ENCODE results near the gene GAPDHS.

The GAPDHS gene

DNA sequence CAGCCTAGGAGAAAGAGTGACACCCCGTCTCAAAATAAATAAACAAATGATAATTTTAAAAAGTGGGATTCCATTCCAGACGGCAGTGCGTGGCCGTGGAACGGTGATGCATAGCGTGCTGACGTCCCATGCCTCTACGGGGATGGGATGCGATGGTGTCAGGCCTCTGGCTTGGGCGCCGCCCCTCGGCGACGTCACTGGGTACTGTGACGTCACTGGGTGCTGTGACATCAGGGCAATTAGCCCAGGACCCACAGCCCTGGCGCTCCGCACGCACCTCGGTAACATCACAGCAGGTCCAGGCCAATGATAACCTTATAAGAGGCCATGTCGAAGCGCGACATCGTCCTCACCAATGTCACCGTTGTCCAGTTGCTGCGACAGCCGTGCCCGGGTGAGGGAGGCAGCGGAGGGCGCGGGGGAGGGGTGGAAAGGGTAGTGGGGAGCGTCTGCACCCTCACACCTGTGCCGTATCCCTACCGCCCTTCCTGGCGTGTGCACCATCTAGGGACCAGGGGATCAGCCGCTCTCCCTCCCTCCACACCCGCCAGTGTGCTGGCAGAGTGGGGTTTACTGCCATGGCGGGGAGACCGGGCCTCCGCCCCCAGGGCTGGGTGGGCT, at the start of gene GAPDHS:
TSS of gene GAPDHS (plus strand) at position 256 of the 621 bp plus-strand sequence. CDS start at position 328, 72 bp downstream.
- no peak for DNase-seq (ENCODE audit: low read depth in 2 of 2)

DNA sequence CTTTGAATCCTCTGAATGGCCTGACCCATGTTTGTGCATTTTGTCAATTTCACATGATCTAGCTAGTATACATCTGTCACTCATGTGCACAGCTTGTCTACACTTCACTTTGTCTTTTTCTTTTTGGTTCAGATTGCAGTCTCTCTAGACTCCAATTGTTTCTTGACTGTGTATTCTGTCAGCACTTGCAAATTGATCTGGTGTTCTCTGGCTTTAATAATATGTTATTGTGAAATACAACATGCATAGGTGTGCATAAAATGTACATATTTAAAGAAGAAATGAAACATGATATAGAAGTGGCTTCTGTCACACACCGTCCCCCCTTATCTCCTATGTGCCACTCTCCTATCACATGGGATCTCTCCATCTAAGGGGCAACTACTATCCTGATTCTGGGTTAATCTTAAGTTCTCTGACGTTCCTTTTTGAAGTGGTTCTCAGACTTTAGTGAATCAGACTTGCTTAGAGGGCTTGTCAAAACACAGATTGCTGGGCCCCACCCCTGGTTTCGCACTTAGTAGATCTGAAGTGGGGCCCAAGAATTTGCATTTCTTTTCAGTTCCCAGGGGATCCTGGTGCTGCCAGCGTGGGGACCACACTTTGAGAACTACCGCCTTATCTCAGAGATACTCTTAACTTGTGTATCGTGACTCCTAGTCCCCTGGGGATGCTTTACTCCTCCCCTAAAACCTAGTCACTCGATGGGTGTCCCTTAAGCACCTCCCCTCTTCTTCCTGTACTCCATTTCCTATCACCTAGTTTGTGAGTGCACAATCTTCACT, 48.8 kb upstream of the GAPDHS start:
- DNase-seq (ENCODE audit: low read depth in 2 of 2) = no peak

DNA sequence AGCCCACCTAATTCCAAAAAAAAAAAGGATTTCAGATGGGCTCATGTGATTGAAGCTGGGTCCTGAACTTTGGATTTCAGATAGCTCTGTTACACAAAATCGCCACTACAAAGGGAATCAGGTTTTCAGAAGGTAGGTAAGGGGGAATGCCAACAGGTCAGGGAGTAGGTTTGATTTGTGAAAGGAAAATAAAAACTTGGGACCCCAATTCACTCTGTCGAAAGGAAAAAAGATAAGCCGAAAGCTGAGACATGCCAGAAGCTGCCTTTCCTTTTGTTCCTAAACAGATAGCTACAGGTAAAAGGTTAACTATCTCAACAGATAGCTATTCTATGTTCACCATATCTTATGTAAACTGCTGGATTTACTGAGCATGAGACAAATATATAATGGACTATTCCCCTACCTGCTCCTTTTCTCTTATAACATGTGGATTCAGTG, 47.0 kb upstream of the GAPDHS start:
- DNase-seq (ENCODE audit: low read depth in 2 of 2) = no peak

DNA sequence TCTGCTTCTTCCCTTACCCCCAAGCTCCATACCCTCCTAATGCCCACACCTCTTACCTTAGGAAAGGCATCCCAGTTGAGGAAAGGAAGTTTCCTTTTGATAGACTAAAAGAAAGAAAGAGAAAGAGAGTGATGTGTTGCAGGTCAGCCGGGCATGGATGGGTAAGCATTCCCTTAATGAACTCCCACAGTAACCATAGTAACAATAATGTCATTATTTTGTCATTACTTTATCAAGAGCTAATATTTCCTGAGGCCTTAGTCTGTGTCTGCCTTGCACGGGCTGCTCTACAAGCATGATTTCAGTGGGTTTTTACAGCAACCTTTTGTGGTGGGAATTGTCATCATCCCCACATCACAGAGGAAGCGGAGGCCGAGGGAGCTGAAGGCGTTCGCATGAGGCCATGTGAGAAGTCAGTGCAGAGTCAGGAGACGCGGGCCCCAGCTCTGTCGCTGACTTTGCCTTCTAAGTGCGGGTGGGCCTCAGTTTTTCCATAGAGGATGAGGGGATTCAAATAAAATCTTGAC, 45.5 kb upstream of the GAPDHS start:
- no peak for DNase-seq (ENCODE audit: low read depth in 2 of 2)

DNA sequence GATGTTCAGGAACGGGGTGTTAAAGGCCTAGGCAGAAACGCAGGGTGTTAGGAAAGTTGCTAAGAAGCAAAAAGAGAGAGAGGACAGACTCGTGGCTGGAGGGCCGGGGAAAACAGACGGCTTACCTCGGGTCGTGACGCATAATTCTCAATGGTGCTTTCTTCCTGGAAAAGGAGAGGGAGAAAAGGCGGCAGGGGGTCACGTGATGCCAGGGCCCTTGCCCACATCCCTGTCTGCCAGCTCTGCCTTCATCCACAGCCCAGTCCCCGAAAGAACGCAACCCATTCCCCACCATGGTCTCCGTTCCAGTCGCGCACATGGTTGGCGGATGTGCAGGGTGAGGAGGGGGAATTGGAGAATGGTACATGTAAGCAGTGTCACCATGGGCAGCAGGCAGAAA, 44.6 kb upstream of the GAPDHS start:
- no peak for DNase-seq (ENCODE audit: low read depth in 2 of 2)

DNA sequence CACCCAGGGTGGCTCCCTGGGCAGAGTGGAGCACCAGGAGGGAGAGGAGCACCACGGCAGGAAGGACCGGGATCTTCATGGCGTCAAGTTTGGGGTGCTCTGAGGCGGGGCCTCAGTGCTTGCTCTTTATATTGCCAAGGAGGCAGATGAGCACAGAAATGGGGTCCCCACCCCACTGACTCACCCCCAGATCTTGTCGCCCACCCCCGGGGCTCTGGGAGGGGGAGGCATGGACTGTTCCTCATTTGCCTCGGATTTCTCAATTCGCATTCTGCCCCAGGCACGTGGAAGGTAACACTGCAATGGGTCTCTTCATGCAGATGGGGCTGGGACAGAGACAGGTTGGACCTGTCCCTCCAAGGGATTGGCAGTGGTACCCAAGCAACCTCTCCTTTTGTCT, 42.9 kb upstream of the GAPDHS start, which contains the start of gene KRTDAP:
TSS of gene KRTDAP (minus strand) at position 101 of the 400 bp plus-strand sequence. CDS start at position 79, 22 bp downstream.
- DNase-seq (ENCODE audit: low read depth in 2 of 2) = no peak

DNA sequence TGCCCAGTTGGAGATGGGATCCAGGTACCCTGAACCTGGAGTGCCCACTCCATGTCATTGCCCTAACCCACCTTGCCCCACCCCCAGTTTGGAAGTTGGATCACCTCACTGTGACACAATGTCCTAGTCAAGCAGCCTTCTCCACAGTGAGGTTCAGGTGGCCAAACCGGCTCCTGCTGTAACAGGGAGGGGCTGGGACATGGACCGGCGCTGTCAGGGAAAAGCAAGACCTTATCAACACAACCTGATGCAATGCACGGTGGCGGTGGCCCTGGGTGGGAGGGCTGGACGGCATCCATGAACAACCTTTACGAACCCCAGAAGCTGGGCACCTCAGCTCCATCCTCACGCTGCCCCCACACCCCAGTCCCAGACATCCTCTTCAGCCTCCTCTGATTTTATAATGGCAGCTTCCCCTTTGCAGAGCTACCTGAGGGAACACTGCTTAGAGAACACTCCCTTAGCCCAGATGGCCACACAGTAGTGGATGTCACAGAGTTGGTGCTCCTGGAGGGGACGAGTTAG, 41.4 kb upstream of the GAPDHS start:
- DNase-seq (ENCODE audit: low read depth in 2 of 2) = no peak

DNA sequence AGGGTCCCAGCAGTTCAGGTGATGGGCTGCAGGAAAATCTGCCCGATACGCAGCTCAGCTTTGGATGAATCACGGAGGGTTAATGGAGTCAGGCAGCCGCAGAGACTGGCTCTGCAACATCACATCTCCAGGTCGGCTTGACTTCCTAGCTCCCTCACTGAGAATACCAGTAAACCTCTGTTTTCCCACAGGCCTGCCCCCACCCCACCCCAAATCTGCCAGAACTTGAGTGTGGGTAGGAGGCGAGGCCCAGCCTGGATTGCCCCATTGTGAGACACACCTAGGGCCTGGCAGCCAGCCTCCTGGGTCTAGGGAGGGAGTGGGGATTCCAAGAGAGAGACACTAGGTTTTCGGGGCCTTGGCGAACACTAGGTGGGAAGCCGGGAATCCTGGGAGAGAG, 39.3 kb upstream of the GAPDHS start:
- DNase-seq (ENCODE audit: low read depth in 2 of 2) = no peak

DNA sequence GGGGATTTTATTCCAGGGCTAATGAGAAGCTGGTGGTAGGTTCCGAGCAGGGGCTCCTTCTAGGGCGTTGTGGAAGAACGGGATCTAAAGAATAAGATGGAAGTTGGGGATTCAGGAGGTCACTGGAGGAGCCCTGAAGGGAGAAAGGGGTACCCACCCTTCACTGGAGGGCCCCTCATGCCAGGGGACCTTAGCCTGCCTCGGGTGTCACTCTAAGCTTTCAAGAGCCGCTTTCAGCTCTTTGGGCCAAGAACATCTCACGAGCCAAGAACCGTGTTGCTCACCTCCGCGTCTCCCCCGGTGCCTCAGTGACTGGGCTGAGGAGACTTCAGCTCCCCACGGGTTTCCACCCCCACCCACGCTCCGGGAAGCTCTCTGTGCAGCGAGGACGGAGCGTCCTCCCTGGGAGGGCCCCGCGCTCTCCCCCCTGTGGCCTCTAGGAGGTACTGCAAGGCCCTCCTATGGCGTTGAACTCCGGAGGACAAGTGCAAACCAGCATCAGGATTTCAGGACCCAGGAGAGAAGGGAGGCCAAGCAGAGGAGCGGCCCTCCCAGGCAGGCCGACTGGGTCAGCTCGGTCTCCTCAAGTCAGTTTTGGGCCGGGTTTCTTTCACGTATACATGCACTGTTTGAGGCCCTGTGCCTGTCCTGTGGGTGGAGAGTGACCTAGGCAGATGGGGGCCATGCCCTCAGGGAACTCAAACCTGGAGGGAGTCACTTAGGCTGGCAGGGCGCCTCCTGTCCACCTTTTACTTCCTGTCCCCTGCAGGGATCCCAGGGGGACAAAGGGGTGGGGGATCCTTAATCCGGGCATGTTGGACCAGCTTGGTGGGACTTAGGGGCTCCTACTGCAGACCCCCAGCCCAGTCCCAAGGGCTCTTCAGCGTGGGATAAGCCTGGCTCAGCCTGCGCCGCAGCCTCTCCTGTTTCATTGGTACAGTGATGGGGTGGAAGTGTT, 37.9 kb upstream of the GAPDHS start:
- peak; percentile 72 to 77 for DNase-seq (ENCODE audit: low read depth in 2 of 2)

DNA sequence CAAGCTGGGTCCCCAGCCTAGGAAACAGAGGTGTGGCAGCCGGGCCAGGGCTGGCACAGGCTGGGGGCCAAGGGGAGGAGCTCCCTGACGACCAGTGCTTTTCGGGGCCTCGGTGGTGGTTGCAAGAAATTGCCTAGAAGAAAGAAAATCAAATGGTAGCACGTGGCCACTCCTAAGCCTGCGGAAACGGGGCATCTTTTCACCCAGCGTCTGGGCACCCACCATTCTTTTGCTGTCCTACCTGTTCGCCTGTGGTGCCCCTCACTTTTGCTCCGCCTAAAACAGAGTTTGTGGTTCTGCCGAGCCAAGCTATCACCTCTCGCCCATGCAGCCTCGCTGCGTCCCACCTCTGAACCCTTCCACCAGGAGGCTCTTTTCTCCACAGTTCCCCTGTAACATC, 35.9 kb upstream of the GAPDHS start:
- DNase-seq (ENCODE audit: low read depth in 2 of 2) = no peak

DNA sequence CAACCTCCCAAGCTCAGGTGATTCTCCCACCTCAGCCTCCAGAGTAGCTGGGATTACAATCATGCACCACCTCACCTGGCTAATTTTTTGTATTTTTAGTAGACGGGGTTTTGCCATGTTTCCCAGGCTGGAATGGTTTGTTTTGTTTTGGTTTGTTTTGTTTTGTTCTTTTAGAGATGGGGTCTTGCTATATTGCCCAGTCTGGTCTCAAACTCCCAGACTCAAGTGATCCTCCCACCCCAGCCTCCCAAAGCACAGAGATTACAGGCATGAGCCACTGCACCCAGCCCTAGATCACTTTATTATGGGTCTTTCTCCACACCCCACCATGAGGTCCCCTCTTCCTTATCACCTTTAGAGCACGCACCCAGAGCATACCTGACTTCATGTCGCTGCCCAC, 35.0 kb upstream of the GAPDHS start:
- no peak for DNase-seq (ENCODE audit: low read depth in 2 of 2)

DNA sequence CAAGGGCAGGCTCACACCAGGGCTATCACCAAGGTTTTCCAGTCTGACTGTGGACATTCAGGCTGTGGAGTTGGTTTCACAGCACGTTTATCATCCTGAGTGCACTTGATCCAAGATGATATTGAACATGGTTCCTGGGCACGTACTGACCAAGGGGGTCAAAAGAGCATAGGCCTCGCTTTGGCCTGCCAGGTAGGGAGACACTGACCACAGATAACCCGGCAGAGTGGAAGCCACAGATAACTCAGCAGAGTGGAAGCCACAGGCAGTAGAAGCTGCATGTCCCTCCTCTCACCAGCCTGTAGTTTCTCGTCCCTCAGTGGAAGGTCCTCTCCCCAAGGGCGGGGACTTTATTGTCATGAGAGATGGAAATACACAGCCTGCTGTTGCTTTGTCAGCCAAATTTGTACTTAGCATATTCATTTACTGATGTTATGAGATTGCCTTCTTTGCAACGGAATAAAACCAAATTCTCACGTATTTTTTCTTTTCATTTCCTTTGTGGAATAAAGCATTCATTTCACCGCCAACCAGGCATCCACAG, 34.2 kb upstream of the GAPDHS start:
- DNase-seq (ENCODE audit: low read depth in 2 of 2) = no peak

DNA sequence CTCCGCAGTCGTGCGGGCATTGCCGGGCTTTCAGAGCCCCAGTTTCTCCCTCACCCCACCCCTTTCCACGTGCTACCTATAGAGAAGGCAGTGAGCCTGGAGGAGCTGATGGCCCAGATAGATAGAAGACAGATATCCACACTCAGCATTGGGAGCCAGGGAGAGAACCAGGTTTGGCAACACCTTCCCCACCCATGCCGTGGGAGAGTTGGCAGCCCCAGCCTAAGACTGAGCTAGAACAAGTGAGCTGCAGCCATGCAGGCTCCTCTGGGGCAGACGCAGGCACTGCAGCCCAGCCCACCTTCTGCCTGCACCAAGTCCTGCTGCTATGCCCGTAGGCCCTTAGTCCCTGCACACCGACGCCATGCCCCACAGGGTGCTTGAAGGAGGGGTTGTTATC, 32.6 kb upstream of the GAPDHS start:
- DNase-seq (ENCODE audit: low read depth in 2 of 2) = no peak

DNA sequence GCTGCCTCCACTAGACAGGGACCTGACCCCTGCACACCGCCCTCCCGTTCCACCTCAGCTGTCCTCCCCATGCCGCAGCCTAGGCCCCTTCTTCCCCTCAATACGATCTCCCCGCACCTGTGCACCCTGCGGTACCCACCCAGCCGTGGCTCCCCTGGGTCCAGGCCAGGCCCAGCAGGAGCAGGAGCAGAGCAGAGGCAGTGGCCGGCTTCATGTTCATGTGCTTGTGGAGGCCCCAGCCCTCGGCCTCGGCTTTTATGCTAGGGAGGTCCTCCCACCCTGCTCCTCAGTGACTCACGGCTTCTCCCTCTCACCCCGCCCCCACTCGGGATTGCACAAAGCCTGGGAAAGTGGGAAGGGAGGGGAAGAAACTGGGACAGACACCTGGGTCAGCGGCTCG, 31.6 kb upstream of the GAPDHS start:
- no peak for DNase-seq (ENCODE audit: low read depth in 2 of 2)

DNA sequence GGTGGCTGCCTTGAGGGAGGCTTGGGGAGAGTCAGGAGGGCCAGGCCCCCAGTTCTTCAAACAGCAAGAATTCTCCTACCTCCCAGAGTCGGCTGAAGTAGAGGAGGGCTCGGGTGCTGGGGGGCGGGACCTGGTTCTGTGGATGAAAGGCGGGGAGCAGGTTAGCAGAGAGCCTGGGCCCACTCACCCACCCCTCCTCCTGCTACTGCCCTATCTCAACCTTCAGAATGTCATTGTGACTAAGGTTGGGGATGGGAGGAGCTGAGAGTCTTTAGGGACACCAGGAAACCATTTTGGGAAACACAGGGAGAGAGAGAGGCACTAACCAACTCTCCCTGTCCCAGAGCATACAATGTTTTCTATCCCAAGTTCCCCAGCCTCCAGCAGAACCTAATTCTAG, 30.5 kb upstream of the GAPDHS start:
- no peak for DNase-seq (ENCODE audit: low read depth in 2 of 2)

DNA sequence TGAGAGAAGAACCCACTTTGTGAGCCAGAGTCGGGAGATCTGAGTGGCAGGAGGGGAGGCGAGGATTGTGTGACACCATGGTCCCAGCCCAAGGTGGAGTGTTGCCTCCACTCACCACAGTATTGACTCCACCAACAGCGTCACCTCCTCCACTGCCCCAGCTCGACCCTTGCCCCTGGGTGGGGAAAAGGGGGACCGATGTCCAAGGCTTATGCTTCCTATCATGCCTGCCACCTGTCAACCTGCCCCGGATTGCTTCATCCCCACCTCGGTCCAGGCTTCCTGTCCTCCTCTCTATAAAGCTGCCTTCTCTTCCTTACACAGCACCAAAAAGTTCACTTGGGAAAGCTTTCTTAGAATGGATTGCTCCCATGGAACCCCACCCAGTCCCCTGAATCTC, 27.2 kb upstream of the GAPDHS start:
- DNase-seq (ENCODE audit: low read depth in 2 of 2) = no peak

DNA sequence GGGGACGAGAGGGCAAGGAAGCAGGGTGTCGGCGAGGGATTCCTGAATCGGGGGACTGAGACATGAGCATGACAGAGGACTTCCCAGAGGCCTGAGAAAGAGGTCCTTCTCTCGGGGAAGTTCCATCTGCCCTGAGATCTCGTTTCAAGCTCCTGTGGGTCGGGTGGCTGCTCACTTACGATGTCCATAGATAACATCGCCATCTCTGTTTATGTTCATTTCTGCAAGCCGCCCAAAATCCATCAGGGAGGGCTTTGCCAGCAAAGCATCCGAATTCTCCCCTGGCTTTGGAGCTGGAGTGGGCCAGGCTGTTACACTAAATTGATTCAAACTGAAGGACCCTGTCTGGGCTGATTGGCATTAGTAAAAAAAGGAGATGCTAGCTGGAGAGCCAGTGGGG, 25.7 kb upstream of the GAPDHS start:
- DNase-seq (ENCODE audit: low read depth in 2 of 2) = no peak

DNA sequence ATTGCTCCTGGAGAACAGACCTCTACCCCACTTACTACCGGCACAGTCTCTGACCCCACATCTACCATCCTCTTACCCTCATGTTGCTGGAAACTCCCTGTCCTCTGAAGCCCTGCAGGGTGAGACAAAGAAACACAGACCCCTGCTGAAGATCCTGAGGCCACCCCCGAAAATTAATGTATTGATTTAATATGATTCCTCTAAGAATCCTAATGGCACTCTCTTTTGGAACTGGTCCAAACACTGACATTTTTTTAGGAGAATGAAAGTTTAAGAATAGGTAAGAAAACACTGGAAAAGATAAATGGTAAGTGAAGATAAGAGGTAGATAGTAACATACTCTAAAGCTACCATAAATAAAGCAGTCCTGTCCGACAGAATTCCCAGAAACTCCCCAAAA, 25.1 kb upstream of the GAPDHS start:
- DNase-seq (ENCODE audit: low read depth in 2 of 2) = no peak

DNA sequence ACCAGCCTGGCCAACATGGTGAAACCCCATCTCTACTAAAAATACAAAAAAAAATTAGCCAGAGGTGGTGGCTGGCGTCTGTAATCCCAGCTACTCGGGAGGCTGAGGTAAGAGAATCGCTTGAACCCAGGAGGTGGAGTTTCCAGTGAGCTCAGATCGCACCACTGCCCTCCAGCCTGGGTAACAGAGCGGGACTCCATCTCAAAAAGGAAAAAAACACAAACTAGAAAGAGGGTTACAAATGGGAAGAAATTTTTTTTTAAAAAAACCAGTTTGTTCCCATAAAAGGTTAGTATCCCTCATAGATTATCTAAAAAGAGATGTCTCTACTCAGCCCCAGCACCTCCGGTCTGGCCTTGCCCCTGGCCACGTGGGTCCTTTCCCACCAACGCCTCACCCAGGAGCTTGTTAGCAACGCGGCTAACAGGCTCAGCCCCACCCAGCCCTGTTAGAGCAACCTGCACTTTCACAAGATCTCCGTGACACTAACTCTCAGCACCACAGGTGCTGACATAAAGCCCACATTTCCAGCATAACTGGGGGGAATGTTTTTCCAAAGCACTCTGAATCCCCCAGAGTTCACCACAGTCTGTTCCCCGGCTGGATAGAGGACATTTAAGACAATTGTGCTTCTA, 24.1 kb upstream of the GAPDHS start:
- DNase-seq (ENCODE audit: low read depth in 2 of 2) = peak in 1 of 2 donors; percentile 21

DNA sequence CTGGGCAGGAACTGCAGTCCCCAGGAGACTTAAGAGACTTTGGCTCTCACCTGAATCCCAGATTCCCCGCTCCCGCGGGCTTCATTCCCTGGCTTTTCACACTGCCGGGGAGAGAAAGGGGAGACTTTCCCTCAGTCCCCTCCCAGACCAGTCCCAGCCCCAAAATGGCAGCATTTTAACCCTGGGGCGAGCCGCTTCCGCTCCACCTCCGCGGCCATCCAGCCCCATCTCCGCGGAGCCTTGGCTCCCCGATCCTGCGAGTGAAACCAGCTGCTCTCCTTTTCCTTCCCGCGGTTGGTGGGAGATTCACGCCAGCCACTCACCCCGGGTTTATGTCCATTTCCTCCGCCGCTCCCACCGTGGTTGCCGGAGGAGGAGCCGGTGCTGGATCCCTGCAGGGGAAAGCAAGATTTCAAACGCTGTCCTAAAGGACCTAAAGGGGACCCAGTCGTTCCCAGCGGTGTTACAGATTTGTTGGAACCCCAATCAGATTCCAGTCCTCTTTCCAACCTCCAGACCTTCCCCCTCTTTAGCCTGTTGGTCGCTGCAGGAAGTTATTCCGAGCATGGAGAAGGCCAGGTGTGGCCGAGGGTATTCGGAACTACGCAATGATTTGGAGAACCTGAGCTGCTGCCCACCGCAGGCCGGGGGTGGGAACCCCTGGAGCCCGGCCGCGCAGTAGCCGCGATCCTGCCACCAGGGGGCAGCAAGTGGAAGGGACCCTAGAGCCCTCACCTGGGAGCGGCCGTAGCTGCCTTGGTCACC, 23.2 kb upstream of the GAPDHS start:
- peak; percentile 38 to 70 for DNase-seq (ENCODE audit: low read depth in 2 of 2)

All from stimulated activated CD4-positive, alpha-beta T cell treated with anti-CD3 and anti-CD28 coated beads, Interleukin-15, amount 100 ng/mL, for 48 hours (primary cell).